Measurements from ENCODE around the gene AATF.

The AATF gene

GRCh38 chr17:37019741-37020129 is 71.0 kb downstream of the AATF start:
- Histone ChIP-seq H3K27me3 (ENCODE audit: insufficient read depth, poor library complexity, severe bottlenecking) (no peaks in the 10 kb centered on the region), H3K4me3 (replicated peaks; ENCODE audit: insufficient read depth, low read length) (no peak overlapping the region), H3K27ac (replicated peaks) (no peak overlapping the region)
- no peak for DNase-seq (ENCODE audit: low read depth in 1 of 2, low spot score in 1 of 2)
- TF ChIP-seq SPI1 (IDR thresholded peaks at IDR 0.05; ENCODE audit: borderline replicate concordance, low read depth) (no peak), GABPA (IDR thresholded peaks at IDR 0.05; ENCODE audit: low read depth) (no peak), REST (IDR thresholded peaks at IDR 0.05; ENCODE audit: insufficient replicate concordance, low read depth) (no peak)

GRCh38 chr17:37024181-37024637 is 75.5 kb downstream of the AATF start:
- no peaks in the 10 kb centered on the region for H3K27me3 ChIP-seq (ENCODE audit: insufficient read depth, poor library complexity, severe bottlenecking)
- no peak overlapping the region for H3K4me3 ChIP-seq (replicated peaks; ENCODE audit: insufficient read depth, low read length)
- TF ChIP-seq SPI1 (IDR thresholded peaks at IDR 0.05; ENCODE audit: borderline replicate concordance, low read depth) (peak; percentile 88; the same call in 1 of the 2 replicates), GABPA (IDR thresholded peaks at IDR 0.05; ENCODE audit: low read depth) (no peak)
- no peak overlapping the region for H3K27ac ChIP-seq (replicated peaks)
- peak; percentile 8 to 68 for DNase-seq (ENCODE audit: low read depth in 1 of 2, low spot score in 1 of 2)

- H3K4me3 ChIP-seq (replicated peaks; ENCODE audit: insufficient read depth, low read length), result no peak overlapping the region
- no peaks in the 10 kb centered on the region for H3K27me3 ChIP-seq (ENCODE audit: insufficient read depth, poor library complexity, severe bottlenecking)
- no peak for DNase-seq (ENCODE audit: low read depth in 1 of 2, low spot score in 1 of 2)
- no peak overlapping the region for H3K27ac ChIP-seq (replicated peaks)
- TF ChIP-seq CTCF (IDR thresholded peaks at IDR 0.05; ENCODE audit: insufficient read depth, low read length) (no peak), REST (IDR thresholded peaks at IDR 0.05; ENCODE audit: insufficient replicate concordance, low read depth) (no peak), GABPA (IDR thresholded peaks at IDR 0.05; ENCODE audit: low read depth) (no peak), SPI1 (IDR thresholded peaks at IDR 0.05; ENCODE audit: borderline replicate concordance, low read depth) (no peak), POLR2AphosphoS5 (IDR thresholded peaks at IDR 0.05; ENCODE audit: low read depth) (no peak)
Observed at GRCh38 chr17:37025238-37025637, 76.5 kb downstream of the AATF start.

- no peak overlapping the region for H3K4me3 ChIP-seq (replicated peaks; ENCODE audit: insufficient read depth, low read length)
- DNase-seq (ENCODE audit: low read depth in 1 of 2, low spot score in 1 of 2), result no peak
- no peak for TF ChIP-seq GABPA (IDR thresholded peaks at IDR 0.05; ENCODE audit: low read depth)
- TF ChIP-seq SPI1 (IDR thresholded peaks at IDR 0.05; ENCODE audit: borderline replicate concordance, low read depth), result no peak
- no peak for TF ChIP-seq REST (IDR thresholded peaks at IDR 0.05; ENCODE audit: insufficient replicate concordance, low read depth)
- TF ChIP-seq CTCF (IDR thresholded peaks at IDR 0.05; ENCODE audit: insufficient read depth, low read length), result no peak
- TF ChIP-seq POLR2AphosphoS5 (IDR thresholded peaks at IDR 0.05; ENCODE audit: low read depth), result no peak
- H3K27ac ChIP-seq (replicated peaks), result no peak overlapping the region
- H3K27me3 ChIP-seq (ENCODE audit: insufficient read depth, poor library complexity, severe bottlenecking), result no peaks in the 10 kb centered on the region
Observed at GRCh38 chr17:37025847-37026530, 77.2 kb downstream of the AATF start.

Data from HL-60 (cell line).